Stimulated activated CD4-positive, alpha-beta T cell treated with anti-CD3 and anti-CD28 coated beads, Interleukin-1b, Interleukin-23, amount 100 ng/mL, for 48 hours (primary cell): ENCODE measurements around the gene PDX1.
"Not testable (repeated sequence)": the region's sequence is repeated elsewhere in the genome, so short reads cannot be mapped to it uniquely, and the experiment has no call there.

ENCODE experiments used
- DNase-seq: peaks from one replicate; pipeline ENCODE4 v3.0.0-alpha.2; 2020

PDX1 gene

GRCh38 chr13:27956576-27957300, 36.9 kb downstream of the PDX1 start:
- no peak for DNase-seq

GRCh38 chr13:27959976-27960361, 40.2 kb downstream of the PDX1 start:
- no peak for DNase-seq

GRCh38 chr13:27960362-27961226, 40.8 kb downstream of the PDX1 start:
- DNase-seq: no peak

- DNase-seq: no peak
Observed at GRCh38 chr13:27961227-27962085, 41.7 kb downstream of the PDX1 start.

- no peak for DNase-seq
Observed at GRCh38 chr13:27962128-27962841, 42.5 kb downstream of the PDX1 start.

- no peak for DNase-seq
Observed at GRCh38 chr13:27962982-27963381, 43.2 kb downstream of the PDX1 start.

GRCh38 chr13:27963491-27963890, 43.7 kb downstream of the PDX1 start:
- no peak for DNase-seq

- DNase-seq: not testable (repeated sequence)
Observed at GRCh38 chr13:27964206-27964605, 44.4 kb downstream of the PDX1 start.

- DNase-seq: no peak
Observed at GRCh38 chr13:27964741-27965323, 45.0 kb downstream of the PDX1 start.

- DNase-seq: no peak
Observed at GRCh38 chr13:27965343-27965739, 45.5 kb downstream of the PDX1 start.

GRCh38 chr13:27965740-27966640, 46.2 kb downstream of the PDX1 start:
- DNase-seq: no peak

GRCh38 chr13:27966641-27967202, 46.9 kb downstream of the PDX1 start:
- no peak for DNase-seq

- DNase-seq: no peak
Observed at GRCh38 chr13:27967203-27967735, 47.5 kb downstream of the PDX1 start.

GRCh38 chr13:27967736-27968315, 48.0 kb downstream of the PDX1 start:
- DNase-seq: no peak

- no peak for DNase-seq
Observed at GRCh38 chr13:27968316-27969081, 48.7 kb downstream of the PDX1 start.

- no peak for DNase-seq
Observed at GRCh38 chr13:27969082-27969865, 49.5 kb downstream of the PDX1 start, which contains the start of gene CDX2. Gene CDX2, minus strand, starts transcription at chr13:27969315. Its CDS starts 309 bp downstream, at chr13:27969006.

GRCh38 chr13:27969866-27970229, 50.0 kb downstream of the PDX1 start:
- no peak for DNase-seq
